K562 (cell line): Measurements from ENCODE around the gene KCNJ2. TPM values are rescaled to one million over a fixed set of nuclear protein-coding genes. Genes with fewer than 3 reads are reported as not detected.

Experiments used
- AFF1 ChIP-seq, 2 experiments: fragments of 450-650 bp; IDR thresholded peaks; 2 replicates each; pipeline ENCODE4 v1.6.1; 2018; ENCODE audit warnings: mild to moderate bottlenecking in 2 of 2, low read depth in 1 of 2; ENCODE audit not compliant: partially characterized antibody in 2 of 2
- BCOR ChIP-seq: fragments of 450-650 bp; IDR thresholded peaks from 2 replicates; pipeline ENCODE4 v1.6.1; 2016
- BHLHE40 ChIP-seq: IDR thresholded peaks from 2 replicates; pipeline ENCODE4 v1.6.1; 2011; ENCODE audit warnings: low read length, improper control_type of control experiment
- CCAR2 ChIP-seq: fragments of 200-400 bp; formaldehyde crosslinking; IDR thresholded peaks from 2 replicates; pipeline ENCODE4 v1.6.1; 2017; ENCODE audit warnings: mild to moderate bottlenecking, low read depth, low read length
- FIP1L1 ChIP-seq: fragments of 200-400 bp; formaldehyde crosslinking; IDR thresholded peaks from 2 replicates; pipeline ENCODE4 v1.6.1; 2018; ENCODE audit warnings: mild to moderate bottlenecking, low read depth, low read length; ENCODE audit not compliant: poor library complexity, severe bottlenecking
- GABPB1 ChIP-seq: sonication (generic); formaldehyde crosslinking; IDR thresholded peaks from 2 replicates; pipeline ENCODE4 v1.8.0; 2022; ENCODE audit warnings: mild to moderate bottlenecking, missing genetic modification reagents
- HDAC8 ChIP-seq: fragments of 450-650 bp; IDR thresholded peaks from 2 replicates; pipeline ENCODE4 v1.6.1; 2016; ENCODE audit warnings: mild to moderate bottlenecking, missing genetic modification characterization, moderate library complexity, missing compliant biosample characterization
- NBN ChIP-seq: fragments of 450-650 bp; IDR thresholded peaks from 2 replicates; pipeline ENCODE4 v1.6.1; 2016; ENCODE audit warnings: low read depth, mild to moderate bottlenecking
- NR2C2 ChIP-seq, 2 experiments: fragments of 200-800 bp in 1 of 2; sonication (Bioruptor generic) in 1 of 2; sonication (generic) in 1 of 2; formaldehyde crosslinking in 1 of 2; IDR thresholded peaks; 2 replicates each; pipeline versions ENCODE4 v1.6.1 to v1.8.0; 2016 to 2022; ENCODE audit warnings: mild to moderate bottlenecking in 1 of 2, missing compliant biosample characterization in 1 of 2, missing genetic modification characterization in 1 of 2, missing genetic modification reagents in 1 of 2
- PRMT5 ChIP-seq: sonication (generic); formaldehyde crosslinking; IDR thresholded peaks from 2 replicates; pipeline ENCODE4 v1.5.0; 2020; ENCODE audit warnings: missing genetic modification reagents
- RUNX1 ChIP-seq: sonication (generic); IDR thresholded peaks from 2 replicates; pipeline ENCODE4 v1.6.1; 2016; ENCODE audit warnings: antibody characterized with exemption, low read depth
- TCF7 ChIP-seq: sonication (generic); IDR thresholded peaks from 2 replicates; pipeline ENCODE4 v1.6.1; 2016; ENCODE audit warnings: antibody characterized with exemption, borderline replicate concordance
- THRAP3 ChIP-seq: fragments of 450-650 bp; IDR thresholded peaks from 2 replicates; pipeline ENCODE4 v1.6.1; 2016; ENCODE audit warnings: mild to moderate bottlenecking, inconsistent platforms, borderline replicate concordance
- ZNF121 ChIP-seq: sonication (generic); formaldehyde crosslinking; conservative IDR thresholded peaks from 2 replicates; pipeline ENCODE4 v1.8.0; 2022; ENCODE audit warnings: missing genetic modification reagents
- ZNF668 ChIP-seq: fragments of 250-450 bp; sonication (Bioruptor Pico); IDR thresholded peaks from 2 replicates; pipeline ENCODE4 v1.8.0; 2022; ENCODE audit warnings: mild to moderate bottlenecking, inconsistent platforms
- ZZZ3 ChIP-seq: fragments of 450-650 bp; IDR thresholded peaks from 2 replicates; pipeline ENCODE4 v1.6.1; 2016; ENCODE audit warnings: antibody characterized with exemption, mild to moderate bottlenecking, moderate library complexity
- polyA plus RNA-seq, 8 experiments: library from polyadenylated mRNA; depleted of rRNA in 4 of 8; stranded (reverse) in 5 of 8; unstranded in 3 of 8; fragments of >200 nt; fragmentation: Nextera tagmentation in 2 of 8; fragmentation: Illumina TruSeq in 1 of 8; extraction: Ambion mirVana in 2 of 8; extraction: Trizol in 1 of 8; gene quantifications; 2 replicates each; pipeline versions ENCODE4 v1.2.1 to v1.2.3, GENCODE V29; 2011 to 2014; ENCODE audit warnings: inconsistent platforms in 1 of 8, missing spikeins in 1 of 8
- total RNA-seq, 7 experiments: library from RNA; depleted of rRNA in 6 of 7; stranded (reverse); fragments of >200 nt in 6 of 7; fragmentation: Illumina TruSeq in 2 of 7; extraction: Trizol in 2 of 7; gene quantifications; 2 replicates each; pipeline versions ENCODE4 v1.2.1 to v1.2.3, GENCODE V29; 2011 to 2021; ENCODE audit warnings: low replicate concordance in 1 of 7
- TF ChIP-seq, protein P1 (sequence below): sonication (generic); formaldehyde crosslinking; IDR thresholded peaks from 2 replicates; pipeline ENCODE4 v1.8.0; 2022; ENCODE audit warnings: mild to moderate bottlenecking, missing genetic modification reagents
- TF ChIP-seq, protein P2 (sequence below): fragments of 250-450 bp; sonication (Bioruptor Pico); IDR thresholded peaks from 2 replicates; pipeline ENCODE4 v1.8.0; 2021; ENCODE audit warnings: mild to moderate bottlenecking, moderate library complexity
- TF ChIP-seq, protein P3 (sequence below): fragments of 450-650 bp; formaldehyde crosslinking; IDR thresholded peaks from 2 replicates; pipeline ENCODE4 v1.4.0; 2022; ENCODE audit warnings: missing genetic modification characterization
- TF ChIP-seq, protein P4 (sequence below): fragments of 450-650 bp; IDR thresholded peaks from 2 replicates; pipeline ENCODE4 v1.6.1; 2016; ENCODE audit warnings: antibody characterized with exemption

KCNJ2 gene
- total and polyA plus RNA-seq, 9 of the 15 experiments (the other 6 are each of a cell fraction or from before 2014, with no cell fraction given), result not detected

GRCh38 chr17:70128727-70129238 is 40.5 kb upstream of the KCNJ2 start (continued):
- TF ChIP-seq TCF7 (no peak), RUNX1 (no peak), NBN (0 out of 2 replicates have a peak, but pooled peaks have one; percentile 50), GABPB1 (CRISPR knock-in tag) (peak; percentile 92), ZNF668 (CRISPR knock-in tag) (no peak), FIP1L1 (no peak), AFF1 (IDR thresholded peaks at IDR 0.05; ENCODE audit: low read depth in 1 of 2, partially characterized antibody in 2 of 2) (peak in 1 of 2 experiments; percentile 19), ZZZ3 (no peak), ZNF121 (CRISPR knock-in tag) (no peak), BHLHE40 (no peak), PRMT5 (CRISPR knock-in tag) (no peak), HDAC8 (tag) (no peak), BCOR (no peak), THRAP3 (no peak), CCAR2 (no peak), NR2C2 (CRISPR knock-in tag; IDR thresholded peaks at IDR 0.05) (no peak), NR2C2 (tag; IDR thresholded peaks at IDR 0.05) (peak; percentile 59; the same call in 1 of the 2 replicates)
- TF ChIP-seq, protein P1, sequence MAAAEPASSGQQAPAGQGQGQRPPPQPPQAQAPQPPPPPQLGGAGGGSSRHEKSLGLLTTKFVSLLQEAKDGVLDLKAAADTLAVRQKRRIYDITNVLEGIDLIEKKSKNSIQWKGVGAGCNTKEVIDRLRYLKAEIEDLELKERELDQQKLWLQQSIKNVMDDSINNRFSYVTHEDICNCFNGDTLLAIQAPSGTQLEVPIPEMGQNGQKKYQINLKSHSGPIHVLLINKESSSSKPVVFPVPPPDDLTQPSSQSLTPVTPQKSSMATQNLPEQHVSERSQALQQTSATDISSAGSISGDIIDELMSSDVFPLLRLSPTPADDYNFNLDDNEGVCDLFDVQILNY (CRISPR knock-in tag), result no peak
- TF ChIP-seq, protein P2, sequence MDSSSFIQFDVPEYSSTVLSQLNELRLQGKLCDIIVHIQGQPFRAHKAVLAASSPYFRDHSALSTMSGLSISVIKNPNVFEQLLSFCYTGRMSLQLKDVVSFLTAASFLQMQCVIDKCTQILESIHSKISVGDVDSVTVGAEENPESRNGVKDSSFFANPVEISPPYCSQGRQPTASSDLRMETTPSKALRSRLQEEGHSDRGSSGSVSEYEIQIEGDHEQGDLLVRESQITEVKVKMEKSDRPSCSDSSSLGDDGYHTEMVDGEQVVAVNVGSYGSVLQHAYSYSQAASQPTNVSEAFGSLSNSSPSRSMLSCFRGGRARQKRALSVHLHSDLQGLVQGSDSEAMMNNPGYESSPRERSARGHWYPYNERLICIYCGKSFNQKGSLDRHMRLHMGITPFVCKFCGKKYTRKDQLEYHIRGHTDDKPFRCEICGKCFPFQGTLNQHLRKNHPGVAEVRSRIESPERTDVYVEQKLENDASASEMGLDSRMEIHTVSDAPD (CRISPR knock-in tag), result no peak
- TF ChIP-seq, protein P3, sequence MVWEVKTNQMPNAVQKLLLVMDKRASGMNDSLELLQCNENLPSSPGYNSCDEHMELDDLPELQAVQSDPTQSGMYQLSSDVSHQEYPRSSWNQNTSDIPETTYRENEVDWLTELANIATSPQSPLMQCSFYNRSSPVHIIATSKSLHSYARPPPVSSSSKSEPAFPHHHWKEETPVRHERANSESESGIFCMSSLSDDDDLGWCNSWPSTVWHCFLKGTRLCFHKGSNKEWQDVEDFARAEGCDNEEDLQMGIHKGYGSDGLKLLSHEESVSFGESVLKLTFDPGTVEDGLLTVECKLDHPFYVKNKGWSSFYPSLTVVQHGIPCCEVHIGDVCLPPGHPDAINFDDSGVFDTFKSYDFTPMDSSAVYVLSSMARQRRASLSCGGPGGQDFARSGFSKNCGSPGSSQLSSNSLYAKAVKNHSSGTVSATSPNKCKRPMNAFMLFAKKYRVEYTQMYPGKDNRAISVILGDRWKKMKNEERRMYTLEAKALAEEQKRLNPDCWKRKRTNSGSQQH (CRISPR knock-in tag), result 0 out of 2 replicates have a peak, but pooled peaks have one; percentile 38
- TF ChIP-seq, protein P4, sequence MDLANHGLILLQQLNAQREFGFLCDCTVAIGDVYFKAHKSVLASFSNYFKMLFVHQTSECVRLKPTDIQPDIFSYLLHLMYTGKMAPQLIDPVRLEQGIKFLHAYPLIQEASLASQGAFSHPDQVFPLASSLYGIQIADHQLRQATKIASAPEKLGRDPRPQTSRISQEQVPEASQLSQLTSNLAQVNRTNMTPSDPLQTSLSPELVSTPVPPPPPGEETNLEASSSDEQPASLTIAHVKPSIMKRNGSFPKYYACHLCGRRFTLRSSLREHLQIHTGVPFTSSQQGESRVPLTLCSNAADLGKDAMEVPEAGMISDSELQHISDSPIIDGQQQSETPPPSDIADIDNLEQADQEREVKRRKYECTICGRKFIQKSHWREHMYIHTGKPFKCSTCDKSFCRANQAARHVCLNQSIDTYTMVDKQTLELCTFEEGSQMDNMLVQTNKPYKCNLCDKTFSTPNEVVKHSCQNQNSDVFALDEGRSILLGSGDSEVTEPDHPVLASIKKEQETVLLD, result no peak
